DND-41 (cell line): ENCODE measurements around the gene BAZ2A.

Source experiments
- CTCF ChIP-seq: IDR thresholded peaks from 2 replicates; pipeline ENCODE4 v1.5.1; 2012; ENCODE audit warnings: borderline replicate concordance, low read length, moderate library complexity, mild to moderate bottlenecking; ENCODE audit not compliant: poor library complexity, severe bottlenecking; ENCODE audit errors: extremely low read depth
- EZH2 ChIP-seq: IDR thresholded peaks from 3 replicates; pipeline ENCODE4 v1.6.1; 2012; ENCODE audit warnings: borderline replicate concordance, low read depth, mild to moderate bottlenecking, moderate library complexity, low read length, inconsistent platforms; ENCODE audit not compliant: severe bottlenecking

GRCh38 chr12:56632701-56633467 lies 2.8 kb upstream of the BAZ2A start:
- TF ChIP-seq CTCF (no peak), EZH2 (no peak)
